SK-N-MC (cell line): ENCODE results near the gene FAM217A.

Experiments used
- EZH2 ChIP-seq: fragments of 200-600 bp; sonication (generic); IDR thresholded peaks from one replicate; pipeline ENCODE4 v1.6.1; 2017; ENCODE audit warnings: antibody characterized with exemption
- POLR2AphosphoS5 ChIP-seq: IDR thresholded peaks from 2 replicates; pipeline ENCODE4 v1.6.1; 2012; ENCODE audit warnings: mild to moderate bottlenecking, low read depth, low read length, borderline replicate concordance

DNA sequence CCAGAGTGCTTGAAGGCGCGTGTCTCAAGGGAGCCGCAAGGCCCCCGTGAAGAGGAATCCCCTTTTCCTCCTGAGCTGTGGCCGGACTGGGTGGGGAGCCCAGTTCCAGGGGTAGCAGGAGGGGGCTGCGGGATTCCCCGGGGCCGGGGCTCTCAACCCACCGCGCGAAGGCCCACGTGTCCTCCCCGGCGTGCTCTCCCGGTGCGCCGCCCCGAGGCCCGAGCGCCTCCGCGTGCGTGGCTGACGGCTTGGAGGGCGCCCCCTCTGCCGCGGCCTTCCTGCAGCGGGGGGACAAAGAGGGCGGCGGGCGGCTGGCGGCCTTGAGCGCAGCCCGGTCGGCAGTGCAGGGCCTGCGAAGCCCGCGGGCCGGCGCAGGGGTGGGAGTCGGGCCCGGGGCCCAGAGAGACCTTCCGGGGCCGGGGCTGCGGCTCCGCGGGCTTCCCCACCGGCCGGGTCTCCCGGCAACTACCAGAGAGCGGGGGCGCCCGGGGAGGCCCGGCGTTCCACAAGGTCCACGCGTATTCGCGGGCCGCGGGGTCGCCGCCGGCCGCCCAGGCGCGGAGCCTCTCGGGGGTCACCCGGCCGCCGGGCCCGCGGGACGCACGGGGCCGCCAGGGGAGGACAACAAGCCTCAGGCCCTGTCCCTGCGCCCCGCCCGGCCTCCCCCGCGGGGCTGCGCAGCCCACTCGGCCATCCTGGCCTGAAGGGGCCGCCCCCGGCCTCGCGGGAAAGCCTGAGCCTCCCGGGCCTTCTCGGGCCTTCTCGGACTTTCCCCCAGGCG, at the start of gene FAM217A:
- no peak for TF ChIP-seq POLR2AphosphoS5
- no peak for TF ChIP-seq EZH2
